Liver (tissue), 2 donors: ENCODE results near the gene MAP3K5.

Experiments used
- GABPA ChIP-seq, 2 donors: IDR thresholded peaks in 1 of 2; conservative IDR thresholded peaks in 1 of 2; 2 replicates each; pipeline ENCODE4 v1.6.1; 2016; ENCODE audit warnings: antibody characterized with exemption in 2 of 2, mild to moderate bottlenecking in 1 of 2, moderate library complexity in 1 of 2
- SP1 ChIP-seq: IDR thresholded peaks from 2 replicates; pipeline ENCODE4 v1.6.1; 2018; ENCODE audit warnings: antibody characterized with exemption, mild to moderate bottlenecking
- donor health status: healthy.

DNA sequence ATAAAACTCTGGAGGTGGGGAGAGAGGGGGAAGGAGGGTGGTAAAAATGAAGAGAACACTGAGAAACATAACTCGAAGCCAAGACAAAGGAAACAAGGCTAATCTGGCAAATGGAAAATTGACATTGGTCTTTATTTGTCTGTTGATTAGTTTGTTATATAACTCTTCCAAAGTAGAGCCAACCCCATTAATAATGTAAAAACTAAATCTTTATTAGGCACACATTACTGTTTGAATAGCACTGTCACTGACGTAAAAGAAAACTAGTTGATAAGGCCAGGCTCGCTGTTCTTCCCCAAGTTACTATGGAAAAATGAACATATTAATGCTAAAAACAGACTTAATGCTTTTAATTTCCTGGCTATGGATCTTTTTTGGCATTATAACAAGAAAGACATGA, 110.0 kb downstream of the MAP3K5 start:
- TF ChIP-seq SP1 (no peak), GABPA (IDR thresholded peaks at IDR 0.05 in 1 of 2, conservative IDR thresholded peaks at IDR 0.05 in 1 of 2) (no peak)
